Measurements from ENCODE around the gene ISG15. TPM values are rescaled to one million over a fixed set of nuclear protein-coding genes. Genes with fewer than 3 reads are reported as not detected.
A peak's percentile ranks its signal among the peaks of the same experiment; 100 is the strongest.

ISG15 gene
- total RNA-seq, 1 donor from 2014 or later = 14.3 TPM

- peak; percentile 44 for DNase-seq (ENCODE audit: low spot score, unreplicated experiment)
- peaks cover 4% of the 10 kb centered on the region for H3K4me1 Mint-ChIP-seq (ENCODE audit: low read depth)
- peak overlapping the region; percentile 66 for H3K4me3 Mint-ChIP-seq (ENCODE audit: low read depth)
- peaks cover 15% of the 10 kb centered on the region for H3K27me3 Mint-ChIP-seq
- H3K36me3 Mint-ChIP-seq (ENCODE audit: insufficient read depth) = no peaks in the 10 kb centered on the region
- H3K9me3 Mint-ChIP-seq (ENCODE audit: low read depth) = no peaks in the 10 kb centered on the region
- H3K27ac Mint-ChIP-seq = peak overlapping the region; percentile 24
- no peak for TF ChIP-seq CTCF (IDR thresholded peaks at IDR 0.05; ENCODE audit: unreplicated experiment)
Measured at GRCh38 chr1:997993-998744, 15.1 kb upstream of the ISG15 start.

GRCh38 chr1:998745-998994 is 14.6 kb upstream of the ISG15 start:
- H3K27ac Mint-ChIP-seq = no peak overlapping the region
- H3K27me3 Mint-ChIP-seq = peaks cover 15% of the 10 kb centered on the region
- peak overlapping the region; percentile 66 for H3K4me3 Mint-ChIP-seq (ENCODE audit: low read depth)
- H3K36me3 Mint-ChIP-seq (ENCODE audit: insufficient read depth) = no peaks in the 10 kb centered on the region
- H3K4me1 Mint-ChIP-seq (ENCODE audit: low read depth) = peaks cover 4% of the 10 kb centered on the region
- H3K9me3 Mint-ChIP-seq (ENCODE audit: low read depth) = no peaks in the 10 kb centered on the region
- DNase-seq (ENCODE audit: low spot score, unreplicated experiment) = no peak
- TF ChIP-seq CTCF (IDR thresholded peaks at IDR 0.05; ENCODE audit: unreplicated experiment) = no peak

GRCh38 chr1:998995-999724 is 14.1 kb upstream of the ISG15 start:
- Mint-ChIP-seq H3K4me1 (ENCODE audit: low read depth) (peaks cover 4% of the 10 kb centered on the region), H3K4me3 (ENCODE audit: low read depth) (peak overlapping the region; percentile 67), H3K27ac (peak overlapping the region; percentile 62), H3K9me3 (ENCODE audit: low read depth) (no peaks in the 10 kb centered on the region), H3K36me3 (ENCODE audit: insufficient read depth) (no peaks in the 10 kb centered on the region), H3K27me3 (peaks cover 15% of the 10 kb centered on the region)
- TF ChIP-seq CTCF (IDR thresholded peaks at IDR 0.05; ENCODE audit: unreplicated experiment) = no peak
- DNase-seq (ENCODE audit: low spot score, unreplicated experiment) = peak; percentile 39

- DNase-seq (ENCODE audit: low spot score, unreplicated experiment) = peak; percentile 88
- H3K4me3 Mint-ChIP-seq (ENCODE audit: low read depth) = peak within 1 kb of the TSS; percentile 80
- peaks cover 8% of the 10 kb centered on the region for H3K4me1 Mint-ChIP-seq (ENCODE audit: low read depth)
- peaks cover 14% of the 10 kb centered on the region for H3K27me3 Mint-ChIP-seq
- no peaks in the 10 kb centered on the region for H3K36me3 Mint-ChIP-seq (ENCODE audit: insufficient read depth)
- no peak for TF ChIP-seq CTCF (IDR thresholded peaks at IDR 0.05; ENCODE audit: unreplicated experiment)
- H3K27ac Mint-ChIP-seq = peak within 1 kb of the TSS; percentile 99
- no peaks in the 10 kb centered on the region for H3K9me3 Mint-ChIP-seq (ENCODE audit: low read depth)
Measured at GRCh38 chr1:999725-1000356, 13.5 kb upstream of the ISG15 start, which contains the start of gene HES4. TSS of gene HES4 (minus strand) at chr1:1000097. CDS start at chr1:999973, 124 bp downstream.

- no peaks in the 10 kb centered on the region for H3K9me3 Mint-ChIP-seq (ENCODE audit: low read depth)
- H3K36me3 Mint-ChIP-seq (ENCODE audit: insufficient read depth) = no peaks in the 10 kb centered on the region
- H3K4me1 Mint-ChIP-seq (ENCODE audit: low read depth) = peaks cover 15% of the 10 kb centered on the region
- no peak for TF ChIP-seq CTCF (IDR thresholded peaks at IDR 0.05; ENCODE audit: unreplicated experiment)
- DNase-seq (ENCODE audit: low spot score, unreplicated experiment) = peak; percentile 82
- H3K27ac Mint-ChIP-seq = peak overlapping the region; percentile 99
- H3K4me3 Mint-ChIP-seq (ENCODE audit: low read depth) = peak overlapping the region; percentile 80
- H3K27me3 Mint-ChIP-seq = peaks cover 9% of the 10 kb centered on the region
Measured at GRCh38 chr1:1000357-1001056, 12.8 kb upstream of the ISG15 start.

Measured in progenitor cell of endocrine pancreas (in vitro differentiated cells).